ENCODE results near the gene SULT1A1. TPM values are rescaled to one million over a fixed set of nuclear protein-coding genes. Genes with fewer than 3 reads are reported as not detected.
"Not testable (repeated sequence)": the region's sequence is repeated elsewhere in the genome, so short reads cannot be mapped to it uniquely, and the experiment has no call there.

Gene SULT1A1
- total RNA-seq: 50.2 TPM
- long read RNA-seq, full-length matches to known transcripts: 47 of 58 reads
- long read RNA-seq, partial matches to known transcripts: 6 of 58 reads
- long read RNA-seq, other reads (novel, unspliced or antisense): 5 of 58 reads

DNA sequence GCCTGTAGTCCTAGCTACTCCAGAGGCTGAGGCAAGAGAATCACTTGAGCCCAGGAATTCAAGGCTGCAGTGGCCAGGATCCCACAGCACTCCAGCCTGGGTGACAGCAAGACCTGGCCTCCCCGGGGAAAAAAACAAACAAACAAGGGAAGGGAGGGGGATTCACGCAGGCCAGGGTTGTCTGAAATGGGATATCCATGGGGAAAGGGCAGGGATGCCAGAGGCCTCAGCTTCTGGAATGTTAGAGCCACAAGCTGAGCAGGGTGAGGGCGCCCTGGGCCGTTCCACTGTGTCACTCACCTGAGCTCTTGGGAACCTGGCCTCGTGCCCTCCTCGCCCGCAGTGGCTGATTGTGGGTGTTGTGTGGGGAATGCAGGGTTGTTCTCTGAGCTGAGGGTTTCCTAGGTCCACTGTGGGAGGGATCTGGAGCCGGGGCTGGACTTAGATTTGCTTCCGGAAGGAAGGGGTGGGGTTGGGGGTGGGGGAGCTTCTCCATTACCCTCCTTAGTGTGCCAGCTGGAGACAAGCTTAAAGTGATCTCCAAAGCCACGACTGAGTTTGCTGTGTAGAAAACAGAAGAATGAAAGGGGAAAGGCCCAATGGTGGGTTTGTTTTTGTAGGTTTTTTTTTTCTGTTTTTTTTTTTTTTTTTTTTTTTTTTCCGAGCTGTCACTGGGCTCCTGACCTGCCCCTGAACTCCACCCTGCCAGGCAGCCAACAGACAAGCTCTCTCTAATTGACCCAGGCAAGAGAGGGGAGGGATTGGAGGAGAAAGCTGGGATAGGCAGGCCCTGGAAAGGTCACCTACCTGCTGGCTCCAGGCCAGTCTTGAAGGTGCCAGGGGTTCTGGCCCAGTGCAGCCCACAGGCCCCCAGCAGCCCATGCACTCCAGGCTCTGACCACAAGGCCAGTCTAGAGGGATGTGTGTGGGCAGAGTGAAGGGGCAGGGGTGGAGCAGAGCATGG lies at the start of gene SULT1A1:
Gene SULT1A1 (minus strand): TSS at position 414 of the 964 bp plus-strand sequence. CDS start 1,189 bp downstream, outside the sequence.
- peak; percentile 90 for DNase-seq
- H3K4me3 ChIP-seq: peak within 1 kb of the TSS; percentile 53
- no peaks in the 10 kb centered on the region for H3K27me3 ChIP-seq (ENCODE audit: low read depth)
- TF ChIP-seq, protein P1, sequence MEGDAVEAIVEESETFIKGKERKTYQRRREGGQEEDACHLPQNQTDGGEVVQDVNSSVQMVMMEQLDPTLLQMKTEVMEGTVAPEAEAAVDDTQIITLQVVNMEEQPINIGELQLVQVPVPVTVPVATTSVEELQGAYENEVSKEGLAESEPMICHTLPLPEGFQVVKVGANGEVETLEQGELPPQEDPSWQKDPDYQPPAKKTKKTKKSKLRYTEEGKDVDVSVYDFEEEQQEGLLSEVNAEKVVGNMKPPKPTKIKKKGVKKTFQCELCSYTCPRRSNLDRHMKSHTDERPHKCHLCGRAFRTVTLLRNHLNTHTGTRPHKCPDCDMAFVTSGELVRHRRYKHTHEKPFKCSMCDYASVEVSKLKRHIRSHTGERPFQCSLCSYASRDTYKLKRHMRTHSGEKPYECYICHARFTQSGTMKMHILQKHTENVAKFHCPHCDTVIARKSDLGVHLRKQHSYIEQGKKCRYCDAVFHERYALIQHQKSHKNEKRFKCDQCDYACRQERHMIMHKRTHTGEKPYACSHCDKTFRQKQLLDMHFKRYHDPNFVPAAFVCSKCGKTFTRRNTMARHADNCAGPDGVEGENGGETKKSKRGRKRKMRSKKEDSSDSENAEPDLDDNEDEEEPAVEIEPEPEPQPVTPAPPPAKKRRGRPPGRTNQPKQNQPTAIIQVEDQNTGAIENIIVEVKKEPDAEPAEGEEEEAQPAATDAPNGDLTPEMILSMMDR (IDR thresholded peaks at IDR 0.05): no peak
- ATAC-seq: peak; percentile 84 to 88
- intact Hi-C loops (cut with DNase I): no loop called here
- peaks cover 31% of the 10 kb centered on the region for H3K4me1 ChIP-seq
- peak within 1 kb of the TSS; percentile 78 for H3K27ac ChIP-seq
- no peaks in the 10 kb centered on the region for H3K9me3 ChIP-seq
- peaks cover 4% of the 10 kb centered on the region for H3K36me3 ChIP-seq

DNA sequence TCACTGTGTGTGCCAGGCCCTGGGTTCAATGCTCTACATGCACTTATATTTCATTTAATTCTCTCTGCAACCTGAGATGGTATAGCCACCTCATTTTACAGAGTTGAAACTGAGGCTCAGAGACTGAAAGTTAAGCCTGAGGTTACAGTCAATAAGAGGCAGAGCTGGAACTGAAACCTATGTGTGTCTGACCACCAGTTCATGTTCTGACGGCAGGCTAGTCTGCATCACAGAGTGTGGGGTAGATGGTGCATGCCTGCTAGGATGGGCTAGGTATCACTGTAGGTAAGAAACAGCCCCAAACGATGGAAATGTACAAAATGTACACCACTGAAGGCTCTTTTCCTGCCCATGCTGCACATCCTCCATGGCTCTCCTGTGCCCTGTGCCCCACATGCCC lies 30.1 kb upstream of the SULT1A1 start:
- H3K27me3 ChIP-seq (ENCODE audit: low read depth); intact Hi-C loops (cut with DNase I); H3K4me1 ChIP-seq; H3K9me3 ChIP-seq; ATAC-seq; DNase-seq; H3K27ac ChIP-seq; H3K4me3 ChIP-seq; H3K36me3 ChIP-seq: not testable (repeated sequence)

DNA sequence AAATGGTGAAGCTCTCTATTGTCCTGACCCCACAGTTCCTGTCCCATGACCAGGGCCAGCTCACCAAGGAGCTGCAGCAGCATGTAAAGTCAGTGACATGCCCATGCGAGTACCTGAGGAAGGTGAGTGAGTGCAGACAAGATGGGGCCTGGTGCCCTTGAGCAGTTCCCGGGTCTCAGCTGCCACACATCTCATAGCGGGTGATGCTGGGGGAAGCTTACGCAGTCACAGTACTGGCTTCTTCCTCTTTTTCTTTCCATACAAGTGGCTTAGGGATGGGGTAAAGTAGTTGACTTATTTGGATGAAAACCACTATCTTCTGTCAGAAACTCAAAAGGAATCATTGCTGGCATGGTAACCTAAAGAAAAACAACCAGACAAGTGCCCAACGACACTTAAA lies 28.5 kb upstream of the SULT1A1 start:
- H3K9me3 ChIP-seq, DNase-seq: not testable (repeated sequence)

DNA sequence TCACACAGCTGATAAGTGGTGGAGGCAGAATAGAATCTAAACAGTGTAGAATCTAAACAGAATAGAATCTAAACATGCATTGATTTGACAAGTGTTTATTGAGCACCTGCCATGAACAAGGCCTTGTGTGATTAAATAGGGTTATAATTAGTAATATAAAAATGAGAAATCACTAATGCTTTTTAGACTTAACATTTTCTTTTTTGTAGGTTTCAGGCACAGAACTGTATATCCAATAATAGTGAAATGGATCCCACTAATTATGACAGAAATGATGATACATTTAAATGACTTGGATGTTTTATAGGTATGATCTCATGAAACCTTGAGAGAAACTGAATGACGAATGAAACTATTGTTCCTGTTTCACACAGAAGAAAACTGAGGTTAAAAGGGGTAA lies 27.9 kb upstream of the SULT1A1 start, which contains the start of gene NPIPB8:
Gene NPIPB8 (plus strand): TSS at position 301 of the 400 bp plus-strand sequence. CDS start 296 bp downstream, outside the sequence.
- H3K27ac ChIP-seq; H3K9me3 ChIP-seq; H3K27me3 ChIP-seq (ENCODE audit: low read depth); H3K36me3 ChIP-seq; ATAC-seq; H3K4me1 ChIP-seq; intact Hi-C loops (cut with DNase I); H3K4me3 ChIP-seq; DNase-seq: not testable (repeated sequence)

More for the DNA sequence above, 28.5 kb upstream of the SULT1A1 start:
- H3K4me1 ChIP-seq; ATAC-seq; H3K4me3 ChIP-seq; H3K36me3 ChIP-seq; H3K27ac ChIP-seq; intact Hi-C loops (cut with DNase I); H3K27me3 ChIP-seq (ENCODE audit: low read depth): not testable (repeated sequence)

DNA sequence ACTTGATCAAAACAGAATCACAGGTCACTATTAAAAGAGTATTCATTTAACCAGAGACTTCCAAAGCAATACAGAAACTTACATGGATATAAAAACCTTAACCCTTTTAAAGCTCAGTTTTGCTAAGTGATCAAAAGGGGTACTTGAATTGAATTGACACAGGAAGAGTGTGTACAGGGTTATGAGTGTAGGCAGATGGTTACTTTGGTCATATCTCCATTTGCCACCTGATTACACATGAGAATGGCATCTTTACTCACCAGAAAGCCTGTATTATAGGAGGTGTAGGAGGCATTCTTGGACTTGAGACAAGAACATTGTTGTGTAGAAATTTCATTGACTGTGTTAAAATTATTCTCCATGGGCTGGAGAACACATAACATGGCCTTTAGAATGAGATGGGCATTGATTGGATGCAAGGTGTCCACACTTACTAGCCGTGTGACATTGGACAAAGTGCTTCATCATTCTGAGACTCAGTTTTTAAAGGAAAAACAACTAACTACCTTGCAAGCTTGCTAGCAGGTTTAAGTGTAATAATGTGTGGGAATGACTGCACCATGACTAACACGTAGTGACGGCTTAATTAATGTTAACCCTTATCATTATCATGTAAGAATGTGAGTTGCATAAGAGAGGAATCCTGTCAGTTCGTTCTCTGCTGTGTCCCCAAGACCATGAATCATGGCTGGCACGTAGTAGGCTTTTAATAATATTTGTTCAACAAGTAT lies 26.4 kb upstream of the SULT1A1 start:
- H3K4me3 ChIP-seq; H3K9me3 ChIP-seq; H3K4me1 ChIP-seq; DNase-seq; H3K27ac ChIP-seq; ATAC-seq; H3K36me3 ChIP-seq; intact Hi-C loops (cut with DNase I); H3K27me3 ChIP-seq (ENCODE audit: low read depth): not testable (repeated sequence)

DNA sequence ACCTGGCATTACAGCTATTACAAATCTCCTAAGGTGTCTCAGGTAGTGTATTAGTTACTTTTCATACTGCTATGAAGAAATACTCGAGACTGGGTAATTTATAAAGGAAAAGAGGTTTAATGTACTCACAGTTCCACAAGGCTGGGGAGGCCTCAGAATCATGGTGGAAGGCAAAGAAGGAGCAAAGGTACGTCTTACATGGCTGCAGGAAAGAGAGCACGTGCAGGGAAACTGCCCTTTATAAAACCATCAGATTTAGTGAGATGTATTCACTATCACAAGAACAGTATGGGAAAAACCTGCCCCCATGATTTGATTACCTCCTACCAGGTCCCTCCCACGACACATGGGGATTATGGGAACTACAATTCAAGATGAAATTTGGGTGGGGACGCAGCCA lies 21.1 kb upstream of the SULT1A1 start:
- H3K27me3 ChIP-seq (ENCODE audit: low read depth); H3K36me3 ChIP-seq; H3K4me3 ChIP-seq; H3K27ac ChIP-seq; DNase-seq; H3K9me3 ChIP-seq; intact Hi-C loops (cut with DNase I); ATAC-seq; H3K4me1 ChIP-seq: not testable (repeated sequence)

DNA sequence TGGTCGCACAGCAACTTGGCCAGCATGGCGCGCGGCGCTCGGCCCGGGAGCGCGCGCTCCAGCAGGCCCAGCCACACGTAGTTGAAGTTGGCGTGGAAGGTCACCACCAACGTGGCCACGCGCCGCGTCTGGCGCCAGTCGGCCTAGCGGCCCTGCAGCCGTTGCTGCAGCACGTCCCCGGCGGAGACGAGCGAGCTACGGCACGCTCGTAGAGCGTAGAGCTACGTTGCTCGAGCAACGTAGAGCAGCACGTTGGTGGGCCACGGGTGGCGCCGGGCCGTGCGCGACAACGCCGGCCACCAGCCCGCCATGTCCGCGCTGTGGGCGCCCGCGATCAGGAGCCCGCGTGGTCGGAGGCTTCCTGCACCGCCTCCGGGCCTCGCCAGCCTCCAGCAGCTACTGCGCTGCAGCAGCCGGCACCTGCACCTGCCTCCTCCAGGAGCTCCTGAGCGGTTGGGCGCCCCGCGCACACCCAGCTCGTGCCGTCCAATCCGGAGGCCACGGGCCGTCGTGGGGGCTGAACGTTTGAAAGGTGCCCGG lies 13.4 kb upstream of the SULT1A1 start:
- TF ChIP-seq, protein P1 (IDR thresholded peaks at IDR 0.05): no peak
- DNase-seq (peak; percentile 79), ATAC-seq (peak; percentile 95 to 97)
- Histone ChIP-seq H3K27ac (peak overlapping the region; percentile 67), H3K27me3 (ENCODE audit: low read depth) (no peaks in the 10 kb centered on the region), H3K36me3 (peaks cover 5% of the 10 kb centered on the region), H3K9me3 (no peaks in the 10 kb centered on the region), H3K4me1 (peaks cover 10% of the 10 kb centered on the region), H3K4me3 (peak overlapping the region; percentile 62)
- intact Hi-C loops (cut with DNase I): no loop called here

DNA sequence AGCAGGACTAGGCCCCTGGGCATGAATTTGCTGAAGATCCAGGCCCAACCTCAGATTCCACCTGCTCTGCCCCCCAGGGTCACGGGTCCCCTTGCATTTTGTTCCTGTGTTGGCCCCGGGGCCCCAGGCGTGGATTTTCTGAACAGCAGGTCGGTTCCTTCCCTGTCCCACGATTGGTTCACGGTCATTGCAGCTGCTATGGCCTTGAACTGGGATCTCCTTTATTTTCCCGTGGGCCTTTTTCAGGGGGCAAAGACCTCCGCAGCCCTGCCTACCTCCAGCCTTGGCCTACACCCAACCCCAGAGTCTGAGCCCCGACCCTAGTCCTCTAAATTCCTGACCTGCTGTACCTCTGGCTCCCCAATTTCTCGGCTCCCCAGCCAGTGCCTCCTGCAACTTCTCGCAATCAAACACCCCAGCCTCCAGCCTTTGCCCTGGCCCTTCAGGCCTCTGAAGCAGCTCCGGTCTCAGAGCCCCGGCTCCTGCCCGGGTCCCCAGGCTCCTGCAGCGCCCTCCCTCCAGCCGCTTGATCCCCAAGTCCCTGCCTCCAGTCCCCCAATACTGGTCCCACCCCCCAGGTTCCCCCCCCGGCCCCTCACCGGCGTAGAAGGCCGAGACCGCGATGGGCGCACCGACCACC lies 12.8 kb upstream of the SULT1A1 start:
- Histone ChIP-seq H3K27ac (peak overlapping the region; percentile 67), H3K4me3 (peak overlapping the region; percentile 62), H3K4me1 (peaks cover 10% of the 10 kb centered on the region)
- ATAC-seq: peak; percentile 53 to 56
- H3K9me3 ChIP-seq; intact Hi-C loops (cut with DNase I); H3K27me3 ChIP-seq (ENCODE audit: low read depth); H3K36me3 ChIP-seq; DNase-seq: not testable (repeated sequence)

Measured in lower lobe of right lung (tissue), 2 donors.